ENCODE data around the gene ATP4A. TPM values are rescaled to one million over a fixed set of nuclear protein-coding genes. Genes with fewer than 3 reads are reported as not detected.

The ATP4A gene
- total and polyA plus RNA-seq, 8 donors = not detected

- H3K36me3 ChIP-seq = no peaks in the 10 kb centered on the region
- no peak for DNase-seq
- H3K9me3 ChIP-seq = no peaks in the 10 kb centered on the region
- H3K27ac ChIP-seq = no peak overlapping the region
- no peak for TF ChIP-seq CTCF (IDR thresholded peaks at IDR 0.05)
- no peak overlapping the region for H3K4me3 ChIP-seq
- peak; percentile 75 for ATAC-seq
- H3K27me3 ChIP-seq = peaks cover 0 to 33% of the 10 kb centered on the region in 2 donors
- intact Hi-C loops (cut with DNase I) = no loop called here
- no peaks in the 10 kb centered on the region for H3K4me1 ChIP-seq
Observed at GRCh38 chr19:35518313-35518712, 45.1 kb downstream of the ATP4A start.

- intact Hi-C loops (cut with DNase I) = no loop called here
- H3K36me3 ChIP-seq = no peaks in the 10 kb centered on the region
- H3K4me3 ChIP-seq = no peak overlapping the region
- H3K4me1 ChIP-seq = no peaks in the 10 kb centered on the region
- H3K27me3 ChIP-seq = peaks cover 0 to 43% of the 10 kb centered on the region in 2 donors
- TF ChIP-seq CTCF (IDR thresholded peaks at IDR 0.05) = no peak
- no peak for DNase-seq
- ATAC-seq = no peak
- no peaks in the 10 kb centered on the region for H3K9me3 ChIP-seq
- no peak overlapping the region for H3K27ac ChIP-seq
Observed at GRCh38 chr19:35517342-35517741, 46.1 kb downstream of the ATP4A start.

- DNase-seq (no peak), ATAC-seq (no peak)
- no peaks in the 10 kb centered on the region for H3K36me3 ChIP-seq
- H3K9me3 ChIP-seq = no peaks in the 10 kb centered on the region
- peaks cover 0 to 46% of the 10 kb centered on the region in 2 donors for H3K27me3 ChIP-seq
- no peak overlapping the region for H3K27ac ChIP-seq
- intact Hi-C loops (cut with DNase I) = no loop called here
- TF ChIP-seq CTCF (IDR thresholded peaks at IDR 0.05) = no peak
- H3K4me3 ChIP-seq = no peak overlapping the region
- H3K4me1 ChIP-seq = no peaks in the 10 kb centered on the region
Observed at GRCh38 chr19:35516310-35516709, 47.1 kb downstream of the ATP4A start.

GRCh38 chr19:35514282-35514809 is 49.1 kb downstream of the ATP4A start:
- peaks cover 4 to 63% of the 10 kb centered on the region in 2 donors for H3K27me3 ChIP-seq
- peaks cover 0 to 7% of the 10 kb centered on the region in 2 donors for H3K4me1 ChIP-seq
- TF ChIP-seq CTCF (IDR thresholded peaks at IDR 0.05) = no peak
- H3K36me3 ChIP-seq = no peaks in the 10 kb centered on the region
- no peak overlapping the region for H3K4me3 ChIP-seq
- no peak for DNase-seq
- H3K9me3 ChIP-seq = no peaks in the 10 kb centered on the region
- H3K27ac ChIP-seq = no peak overlapping the region
- intact Hi-C loops (cut with DNase I) = no loop called here
- no peak for ATAC-seq

- Histone ChIP-seq H3K9me3 (no peaks in the 10 kb centered on the region), H3K4me3 (no peak within 1 kb of the TSS), H3K27me3 (peaks cover 4 to 66% of the 10 kb centered on the region in 2 donors), H3K36me3 (no peaks in the 10 kb centered on the region), H3K27ac (no peak within 1 kb of the TSS), H3K4me1 (peaks cover 0 to 7% of the 10 kb centered on the region in 2 donors)
- ATAC-seq = peak; percentile 3
- intact Hi-C loops (cut with DNase I) = no loop called here
- TF ChIP-seq CTCF (IDR thresholded peaks at IDR 0.05) = no peak
- no peak for DNase-seq
Observed at GRCh38 chr19:35513628-35514281, 49.7 kb downstream of the ATP4A start, which contains the start of gene DMKN. TSS of gene DMKN (minus strand) at chr19:35513649. CDS start at chr19:35513475, 174 bp downstream.

Measured in left lung (tissue), 10 donors.